Activated CD4-positive, alpha-beta T cell treated with anti-CD3 and anti-CD28 coated beads for 24 hours (primary cell): ENCODE results near the gene FOXD3.

Experiments
- DNase-seq, 2 donors: peaks; one replicate each; pipeline ENCODE4 v3.0.0-alpha.2; 2020; ENCODE audit warnings: low read depth in 2 of 2

FOXD3 gene

GRCh38 chr1:63322114-63322943 is at the start of gene FOXD3:
Gene FOXD3 (plus strand): TSS chr1:63322567. CDS start chr1:63323059, 492 bp downstream.
- no peak for DNase-seq

GRCh38 chr1:63272811-63273210 is 49.6 kb upstream of the FOXD3 start:
- no peak for DNase-seq

GRCh38 chr1:63274371-63274770 is 48.0 kb upstream of the FOXD3 start:
- no peak for DNase-seq

- DNase-seq, result no peak
Observed at GRCh38 chr1:63274979-63275378, 47.4 kb upstream of the FOXD3 start.

GRCh38 chr1:63276624-63277023 is 45.7 kb upstream of the FOXD3 start:
- no peak for DNase-seq

- DNase-seq, result no peak
Observed at GRCh38 chr1:63277195-63278192, 44.9 kb upstream of the FOXD3 start.

GRCh38 chr1:63281753-63282152 is 40.6 kb upstream of the FOXD3 start:
- no peak for DNase-seq

GRCh38 chr1:63289135-63289534 is 33.2 kb upstream of the FOXD3 start:
- no peak for DNase-seq

- DNase-seq, result no peak
Observed at GRCh38 chr1:63294803-63295594, 27.4 kb upstream of the FOXD3 start.

- DNase-seq, result no peak
Observed at GRCh38 chr1:63304410-63304809, 18.0 kb upstream of the FOXD3 start.

GRCh38 chr1:63305043-63305442 is 17.3 kb upstream of the FOXD3 start:
- no peak for DNase-seq

- no peak for DNase-seq
Observed at GRCh38 chr1:63307196-63307794, 15.1 kb upstream of the FOXD3 start.

GRCh38 chr1:63316598-63316983 is 5.8 kb upstream of the FOXD3 start:
- DNase-seq, result no peak

GRCh38 chr1:63316984-63317816 is 5.2 kb upstream of the FOXD3 start:
- peak in 1 of 2 donors; percentile 54 for DNase-seq

GRCh38 chr1:63317817-63318152 is 4.6 kb upstream of the FOXD3 start:
- no peak for DNase-seq

- DNase-seq, result no peak
Observed at GRCh38 chr1:63318201-63318979, 4.0 kb upstream of the FOXD3 start.

GRCh38 chr1:63319046-63320021 is 3.0 kb upstream of the FOXD3 start:
- no peak for DNase-seq

- DNase-seq, result no peak
Observed at GRCh38 chr1:63320022-63320721, 2.2 kb upstream of the FOXD3 start.
